ENCODE measurements around the gene SYTL3. TPM values are rescaled to one million over a fixed set of nuclear protein-coding genes. Genes with fewer than 3 reads are reported as not detected.
A peak's percentile ranks its signal among the peaks of the same experiment; 100 is the strongest.

The SYTL3 gene
- total and polyA plus RNA-seq, 10 donors, result 5.9 to 48.3 (median 17.9) TPM

GRCh38 chr6:158813032-158813431, 163.2 kb downstream of the SYTL3 start:
- Histone ChIP-seq H3K9me3 (no peaks in the 10 kb centered on the region), H3K4me3 (peak overlapping the region in 2 of 8 donors; percentile 9 to 78), H3K27me3 (replicated peaks in 1 of 7) (no peaks in the 10 kb centered on the region), H3K4me1 (peaks cover 62 to 100% (median 97%) of the 10 kb centered on the region in 6 donors), H3K36me3 (peaks cover 0 to 44% (median 0%) of the 10 kb centered on the region in 6 donors), H3K27ac (peak overlapping the region in 6 of 8 donors; percentile 6 to 99 (median 97))
- no peak for DNase-seq
- intact Hi-C loops (cut with DNase I; ENCODE audit: low total_unique reads), result no loop called here
- WGBS, 5 donors, result 59 to 66% (median 63%) methylated on average over 3 of the region's 3 CpGs
- no peak for TF ChIP-seq POLR2A (IDR thresholded peaks at IDR 0.05)
- peak in 1 of 3 donors; percentile 73 for TF ChIP-seq POLR2AphosphoS5 (IDR thresholded peaks at IDR 0.05)

Small RNA genes lying within 50 kb of the gene (microRNA-seq; reads per million reads assigned to microRNA genes)
- gene MIR3918, result 0 to 0.72 (median 0.35) reads per million in 3 donors
- gene MIR7161, result 0 reads per million in 3 donors

Small RNA genes lying within 50 kb of the gene (small RNA-seq; reads per million reads assigned to genes)
- gene MIR3918 (0 reads per million in 4 donors), gene MIR7161 (0 reads per million in 4 donors)

Other genes starting within 250 kb of the SYTL3 start
- gene TMEM181, start 90.0 kb upstream of the SYTL3 start, total RNA-seq, result 10 to 100 TPM; 19.9 to 39.4 (median 25.7) TPM
- gene TMEM181, start 90.0 kb upstream of the SYTL3 start, polyA plus RNA-seq, result 10 to 100 TPM in 1 of 3 donors, 1 to 10 TPM in 2; 7.0 to 10.9 (median 8.3) TPM
- gene DYNLT1, start 5.3 kb upstream of the SYTL3 start, total RNA-seq, result 10 to 100 TPM; 61.3 to 91.3 (median 71.3) TPM
- gene DYNLT1, start 5.3 kb upstream of the SYTL3 start, polyA plus RNA-seq, result 100 to 1,000 TPM in 2 of 3 donors, 10 to 100 TPM in 1; 81.8 to 131 (median 126) TPM
- gene EZR, start 169.3 kb downstream of the SYTL3 start, total RNA-seq, result 100 to 1,000 TPM; 101 to 153 (median 121) TPM
- 100 to 1,000 TPM in 2 of 3 donors, 10 to 100 TPM in 1; 78.0 to 121 (median 106) TPM for gene EZR, start 169.3 kb downstream of the SYTL3 start, polyA plus RNA-seq

Data from spleen (tissue), 11 donors.